Measurements from ENCODE around the gene CASZ1. TPM values are rescaled to one million over a fixed set of nuclear protein-coding genes. Genes with fewer than 3 reads are reported as not detected.
A peak's percentile ranks its signal among the peaks of the same experiment; 100 is the strongest.

Gene CASZ1
- total and polyA plus RNA-seq, 12 donors: 2.5 to 35.2 (median 7.0) TPM

DNA sequence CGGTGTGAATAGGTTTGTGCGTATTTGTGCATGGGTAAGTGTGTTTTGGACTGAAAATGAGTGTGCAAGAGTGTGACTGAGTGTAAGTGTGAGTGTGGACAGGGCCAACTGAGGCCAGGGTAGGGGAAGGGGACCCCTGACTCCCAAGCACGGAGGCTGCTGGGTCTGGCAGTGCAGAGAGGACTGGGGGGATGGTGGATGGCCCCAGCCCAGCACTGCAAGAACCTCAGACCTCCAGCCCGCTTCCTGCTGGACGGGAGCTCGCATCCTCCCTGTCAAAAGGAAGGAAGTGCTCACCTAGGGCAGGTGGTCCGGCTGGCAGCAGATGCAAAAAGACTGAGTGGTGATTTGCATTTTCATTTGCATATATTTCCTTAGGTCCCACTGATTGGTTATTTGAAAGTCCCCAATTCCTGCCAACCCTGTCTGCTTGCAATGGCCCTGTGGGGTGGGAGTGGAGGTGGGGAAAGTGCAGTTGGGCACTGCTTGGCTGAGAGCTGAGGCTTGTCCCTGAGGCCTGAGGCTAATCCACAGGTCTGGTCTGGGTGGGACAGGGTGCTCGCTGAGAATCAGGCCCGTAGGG lies 42.8 kb upstream of the CASZ1 start:
- no peak for DNase-seq
- TF ChIP-seq CTCF (IDR thresholded peaks at IDR 0.05) (no peak), POLR2A (IDR thresholded peaks at IDR 0.05) (no peak)
- Histone ChIP-seq H3K36me3 (replicated peaks in 1 of 2) (no peaks in the 10 kb centered on the region), H3K27ac (no peak overlapping the region), H3K4me1 (replicated peaks in 1 of 2) (no peaks in the 10 kb centered on the region), H3K4me3 (no peak overlapping the region), H3K27me3 (peaks cover 9% of the 10 kb centered on the region), H3K9me3 (replicated peaks in 1 of 3) (no peaks in the 10 kb centered on the region)
- intact Hi-C loops (cut with DNase I): no loop called here
- WGBS, 4 donors: 68 to 91% (median 80%) methylated on average over 8 to 9 of the region's 9 CpGs

DNA sequence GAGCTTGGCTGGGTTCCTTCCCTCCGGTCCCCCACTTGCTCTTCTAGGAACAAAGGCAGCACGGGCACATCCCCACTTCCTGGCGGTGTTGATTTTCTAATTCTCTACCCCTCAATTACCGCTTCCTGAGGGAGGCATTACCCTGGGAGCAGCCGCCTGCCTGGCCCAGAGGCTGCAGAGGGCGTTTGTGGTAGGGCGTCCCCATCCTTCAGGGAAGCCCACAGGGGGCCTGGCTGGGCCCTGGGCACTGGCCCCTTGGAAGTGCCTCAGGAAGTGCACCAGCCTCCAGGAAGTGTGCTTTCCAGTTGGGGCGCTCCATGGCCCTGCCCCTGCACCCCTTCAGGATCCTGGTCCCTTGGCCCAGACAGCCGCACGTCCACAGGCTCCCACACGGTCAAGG lies 42.1 kb upstream of the CASZ1 start:
- intact Hi-C loops (cut with DNase I): no loop called here
- H3K27ac ChIP-seq: no peak overlapping the region
- TF ChIP-seq POLR2A (IDR thresholded peaks at IDR 0.05) (no peak), CTCF (IDR thresholded peaks at IDR 0.05) (no peak)
- no peak for DNase-seq
- no peak overlapping the region for H3K4me3 ChIP-seq
- peaks cover 9% of the 10 kb centered on the region for H3K27me3 ChIP-seq
- no peaks in the 10 kb centered on the region for H3K4me1 ChIP-seq (replicated peaks in 1 of 2)
- WGBS, 4 donors: 59 to 72% (median 70%) methylated on average over 5 to 11 of the region's 11 CpGs
- no peaks in the 10 kb centered on the region for H3K36me3 ChIP-seq (replicated peaks in 1 of 2)
- H3K9me3 ChIP-seq (replicated peaks in 1 of 3): no peaks in the 10 kb centered on the region

GRCh38 chr1:10836726-10837125 lies 40.3 kb upstream of the CASZ1 start:
- DNase-seq: no peak

GRCh38 chr1:10835822-10836421 lies 39.5 kb upstream of the CASZ1 start:
- WGBS, 4 donors: 17 to 100% (median 50%) methylated on average over 1 to 31 of the region's 31 CpGs
- Histone ChIP-seq H3K4me3 (no peak overlapping the region), H3K4me1 (replicated peaks in 1 of 2) (no peaks in the 10 kb centered on the region), H3K27me3 (peaks cover 9% of the 10 kb centered on the region), H3K9me3 (replicated peaks in 1 of 3) (no peaks in the 10 kb centered on the region), H3K27ac (no peak overlapping the region), H3K36me3 (replicated peaks in 1 of 2) (no peaks in the 10 kb centered on the region)
- intact Hi-C loops (cut with DNase I): no loop called here
- TF ChIP-seq POLR2A (IDR thresholded peaks at IDR 0.05) (no peak), CTCF (IDR thresholded peaks at IDR 0.05) (no peak)
- peak; percentile 25 to 60 (median 53) for DNase-seq

More at GRCh38 chr1:10836726-10837125, 40.3 kb upstream of the CASZ1 start:
- no peaks in the 10 kb centered on the region for H3K36me3 ChIP-seq (replicated peaks in 1 of 2)
- no peak overlapping the region for H3K4me3 ChIP-seq
- 90 to 95% (median 92%) methylated on average over 10 to 11 of the region's 11 CpGs for WGBS, 4 donors
- peaks cover 9% of the 10 kb centered on the region for H3K27me3 ChIP-seq
- no peaks in the 10 kb centered on the region for H3K9me3 ChIP-seq (replicated peaks in 1 of 3)
- H3K4me1 ChIP-seq (replicated peaks in 1 of 2): no peaks in the 10 kb centered on the region
- no peak for TF ChIP-seq CTCF (IDR thresholded peaks at IDR 0.05)
- no peak for TF ChIP-seq POLR2A (IDR thresholded peaks at IDR 0.05)
- intact Hi-C loops (cut with DNase I): no loop called here
- no peak overlapping the region for H3K27ac ChIP-seq

Data from adrenal gland (tissue), 12 donors.